NCI-H2196 treated with DMSO at 0.1 percent for 48 hours (cell line): ENCODE data around the gene NXPE4.

Experiments
- DNase-seq: peaks from one replicate; lab custom pipeline; 2025; ENCODE audit not compliant: unreplicated experiment; lab: John Stamatoyannopoulos, UW

Gene NXPE4

DNA sequence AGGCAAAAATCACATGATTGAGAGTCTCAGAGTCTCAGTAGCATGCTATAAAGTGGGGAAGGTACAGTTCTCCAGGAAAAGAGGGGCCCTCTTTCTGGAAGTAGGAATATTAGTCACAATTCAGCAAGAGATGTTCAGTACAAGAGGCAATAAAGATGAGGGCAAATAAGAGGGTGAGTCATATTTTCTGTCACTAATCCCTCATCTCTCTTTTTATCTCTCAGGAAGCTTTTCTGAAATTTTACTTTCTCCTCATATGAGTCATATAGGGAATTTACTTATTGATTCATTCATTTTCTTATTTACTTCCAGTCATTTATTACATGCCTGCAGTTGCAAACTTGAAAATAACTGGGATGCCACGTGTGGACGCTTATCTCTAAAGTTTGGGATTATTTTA, 32.5 kb downstream of the NXPE4 start:
- DNase-seq: no peak

DNA sequence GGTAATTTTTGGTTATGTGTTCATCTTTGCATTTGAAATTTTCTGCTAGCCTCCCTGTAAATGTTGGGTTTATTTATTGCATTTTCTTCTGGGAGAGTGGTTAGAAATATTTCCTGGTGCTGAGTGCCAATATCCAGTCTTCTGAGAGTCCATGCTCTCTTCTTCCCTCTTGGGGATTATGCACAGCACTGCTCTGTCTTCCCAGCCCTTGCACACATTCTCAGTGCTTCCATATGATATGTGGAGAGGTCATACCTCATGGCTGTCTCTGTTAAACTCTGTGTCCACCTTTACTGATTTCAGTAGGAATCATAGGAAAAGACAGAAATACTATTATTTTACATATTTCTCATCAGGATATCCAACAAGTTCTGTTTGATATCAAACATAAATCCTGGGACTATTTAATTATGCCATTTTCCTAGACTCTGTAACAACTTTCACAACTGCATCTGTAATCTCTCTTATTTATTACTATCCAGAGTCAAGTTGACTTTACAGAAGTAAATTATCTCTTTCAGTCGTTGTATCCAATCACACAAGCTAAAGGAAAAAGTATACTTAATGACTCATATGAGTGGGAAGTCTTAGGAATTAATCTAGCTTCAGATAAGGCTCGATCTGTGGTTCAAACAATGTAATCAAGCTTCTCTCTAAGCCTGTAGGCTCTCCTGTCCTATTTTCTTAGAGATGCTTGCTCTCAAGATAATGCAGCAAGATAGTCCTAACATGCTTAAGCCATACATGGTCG, 33.2 kb downstream of the NXPE4 start:
- no peak for DNase-seq

DNA sequence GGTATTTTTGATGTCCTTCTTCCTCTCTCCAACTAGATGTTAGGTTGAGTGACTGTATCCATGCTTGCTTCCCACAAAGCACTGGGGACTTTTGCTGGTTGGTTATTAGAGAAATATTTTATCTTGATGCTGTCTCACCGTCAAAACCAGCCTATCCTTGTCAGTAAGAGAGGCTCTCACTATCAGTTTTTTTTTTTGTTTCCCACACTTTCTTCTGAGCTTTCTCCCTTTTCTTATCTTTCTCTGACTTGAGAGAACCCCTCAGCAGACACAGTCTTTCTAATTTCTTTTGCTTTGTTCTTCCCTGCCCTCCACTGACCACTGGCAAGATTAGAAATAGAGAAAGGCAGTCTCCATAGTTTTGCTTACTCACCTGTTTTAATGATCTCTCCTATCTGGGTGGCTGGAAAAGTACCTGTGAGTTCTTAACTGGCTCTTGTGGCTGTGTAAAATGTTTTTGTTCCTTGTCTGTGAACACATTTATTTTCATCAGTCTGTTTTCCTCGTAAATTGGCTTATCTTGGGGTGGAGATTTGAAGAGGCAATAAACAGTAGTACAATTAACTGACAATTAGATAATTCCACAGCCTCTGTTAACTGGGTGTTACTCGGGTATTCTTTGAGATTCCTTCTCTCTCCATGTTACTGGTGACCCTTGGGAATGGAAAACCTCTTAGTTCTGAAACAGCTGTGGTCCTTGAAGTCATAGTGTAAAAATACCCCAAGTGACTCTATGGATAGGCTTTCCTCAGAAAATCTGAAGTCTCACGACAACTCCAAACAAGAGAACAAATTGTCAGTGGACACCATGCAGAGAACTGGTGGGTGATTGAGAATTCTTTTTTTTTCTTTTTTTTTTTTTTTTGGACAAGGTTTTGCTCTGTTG, 35.9 kb downstream of the NXPE4 start, which contains the start of gene NXPE1:
Gene NXPE1 (minus strand): TSS at position 457 of the 886 bp plus-strand sequence. CDS start 8,680 bp downstream, outside the sequence.
- DNase-seq: no peak

DNA sequence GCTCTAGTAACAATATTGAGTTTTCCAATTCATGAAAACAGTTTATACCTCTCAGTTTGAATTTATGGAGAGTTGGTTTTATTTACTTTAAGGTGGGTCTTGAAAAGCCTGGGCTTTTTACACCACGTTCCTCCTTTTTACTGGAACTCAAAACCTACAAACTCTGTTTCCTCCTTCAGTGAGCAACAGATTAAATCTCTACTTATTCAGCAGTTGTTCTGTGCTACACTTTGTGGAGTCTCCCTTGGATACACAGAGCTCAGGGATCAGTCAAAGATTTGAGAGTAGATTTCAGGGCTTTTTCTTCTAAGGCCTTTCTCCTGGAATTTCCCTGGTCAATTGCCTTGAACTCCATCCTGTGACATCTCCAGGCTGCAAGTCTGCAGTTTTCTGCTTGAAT, 39.5 kb downstream of the NXPE4 start:
- no peak for DNase-seq

DNA sequence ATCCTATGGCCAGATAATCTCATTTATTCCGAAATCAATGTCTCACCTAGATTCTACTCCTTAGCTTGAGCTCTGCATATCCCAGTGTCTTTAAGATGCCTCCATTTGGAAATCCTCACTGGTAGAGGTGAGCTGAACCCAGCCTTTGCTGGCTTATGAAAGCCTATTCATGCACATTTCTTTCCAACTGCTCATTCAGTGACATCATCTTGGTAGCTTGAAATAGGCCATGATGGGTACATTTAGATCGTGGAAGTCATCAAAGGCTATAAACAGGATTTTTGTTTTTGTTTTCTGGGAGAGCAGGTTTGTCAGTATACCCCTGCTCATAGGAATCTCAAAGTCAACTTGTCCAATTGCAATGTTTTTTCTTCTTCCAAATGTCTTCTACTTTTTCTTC, 41.9 kb downstream of the NXPE4 start:
- DNase-seq: no peak

GRCh38 chr11:114551060-114551459, 44.5 kb downstream of the NXPE4 start:
- no peak for DNase-seq

DNA sequence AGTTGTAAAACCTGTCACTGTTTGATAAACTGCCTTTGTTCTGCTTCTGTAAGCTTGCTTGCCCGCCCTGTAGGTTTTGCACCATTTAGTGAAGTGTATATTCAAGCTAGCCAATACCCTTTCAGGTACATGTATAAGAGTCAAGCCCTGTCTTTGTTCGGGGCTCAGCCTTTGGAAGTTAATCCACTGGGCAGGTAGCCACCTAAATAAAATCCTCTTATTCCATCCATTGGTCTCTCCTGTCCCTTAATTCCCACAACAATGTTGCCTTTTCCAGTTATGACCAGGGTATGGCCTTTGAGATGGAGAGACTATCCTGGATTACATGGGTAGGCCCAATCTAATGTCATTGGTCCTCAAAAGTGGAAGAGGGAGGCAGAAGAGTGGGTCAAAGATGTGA, 69.9 kb downstream of the NXPE4 start:
- DNase-seq: no peak

- no peak for DNase-seq
These were observed 71.5 kb downstream of the NXPE4 start for GRCh38 chr11:114524122-114524521.

- DNase-seq: no peak
These were observed 72.8 kb downstream of the NXPE4 start for GRCh38 chr11:114522818-114523217.
